Measurements from ENCODE around the gene KRTAP9-4. TPM values are rescaled to one million over a fixed set of nuclear protein-coding genes. Genes with fewer than 3 reads are reported as not detected.

The KRTAP9-4 gene
- total RNA-seq, 4 donors from 2014 or later: not detected

GRCh38 chr17:41278176-41278955, 28.9 kb downstream of the KRTAP9-4 start:
- no peak for TF ChIP-seq POLR2A (IDR thresholded peaks at IDR 0.05)
- no peak for TF ChIP-seq CTCF (IDR thresholded peaks at IDR 0.05)
- intact Hi-C loops (cut with DNase I; ENCODE audit: low total_unique reads): no loop called here
- Histone ChIP-seq H3K36me3 (no peaks in the 10 kb centered on the region), H3K4me3 (no peak overlapping the region), H3K27me3 (no peaks in the 10 kb centered on the region), H3K9me3 (no peaks in the 10 kb centered on the region), H3K27ac (no peak overlapping the region), H3K4me1 (no peaks in the 10 kb centered on the region)
- DNase-seq: no peak

GRCh38 chr17:41284043-41284442, 34.6 kb downstream of the KRTAP9-4 start:
- no peaks in the 10 kb centered on the region for H3K27me3 ChIP-seq
- H3K4me1 ChIP-seq: no peaks in the 10 kb centered on the region
- no peak overlapping the region for H3K27ac ChIP-seq
- no peak for DNase-seq
- no peaks in the 10 kb centered on the region for H3K36me3 ChIP-seq
- no peak for TF ChIP-seq CTCF (IDR thresholded peaks at IDR 0.05)
- no peaks in the 10 kb centered on the region for H3K9me3 ChIP-seq
- no peak overlapping the region for H3K4me3 ChIP-seq
- intact Hi-C loops (cut with DNase I; ENCODE audit: low total_unique reads): no loop called here

GRCh38 chr17:41284546-41284945, 35.1 kb downstream of the KRTAP9-4 start:
- DNase-seq: no peak
- no peaks in the 10 kb centered on the region for H3K36me3 ChIP-seq
- no peak overlapping the region for H3K4me3 ChIP-seq
- no peak overlapping the region for H3K27ac ChIP-seq
- intact Hi-C loops (cut with DNase I; ENCODE audit: low total_unique reads): no loop called here
- no peaks in the 10 kb centered on the region for H3K4me1 ChIP-seq
- no peak for TF ChIP-seq POLR2A (IDR thresholded peaks at IDR 0.05)
- no peak for TF ChIP-seq CTCF (IDR thresholded peaks at IDR 0.05)
- no peaks in the 10 kb centered on the region for H3K27me3 ChIP-seq
- H3K9me3 ChIP-seq: no peaks in the 10 kb centered on the region

- Histone ChIP-seq H3K36me3 (no peaks in the 10 kb centered on the region), H3K4me3 (no peak overlapping the region), H3K9me3 (no peaks in the 10 kb centered on the region), H3K4me1 (no peaks in the 10 kb centered on the region), H3K27me3 (no peaks in the 10 kb centered on the region), H3K27ac (no peak overlapping the region)
- TF ChIP-seq CTCF (IDR thresholded peaks at IDR 0.05) (no peak), POLR2A (IDR thresholded peaks at IDR 0.05) (no peak)
- no peak for DNase-seq
- intact Hi-C loops (cut with DNase I; ENCODE audit: low total_unique reads): no loop called here
These were observed 37.6 kb downstream of the KRTAP9-4 start for GRCh38 chr17:41287050-41287449.

- H3K9me3 ChIP-seq: no peaks in the 10 kb centered on the region
- TF ChIP-seq POLR2A (IDR thresholded peaks at IDR 0.05) (no peak), CTCF (IDR thresholded peaks at IDR 0.05) (no peak)
- H3K36me3 ChIP-seq: no peaks in the 10 kb centered on the region
- no peak for DNase-seq
- H3K27me3 ChIP-seq: no peaks in the 10 kb centered on the region
- intact Hi-C loops (cut with DNase I; ENCODE audit: low total_unique reads): no loop called here
- no peak overlapping the region for H3K27ac ChIP-seq
- H3K4me3 ChIP-seq: no peak overlapping the region
- H3K4me1 ChIP-seq: no peaks in the 10 kb centered on the region
These were observed 44.5 kb downstream of the KRTAP9-4 start for GRCh38 chr17:41294016-41294415.

Measured in uterus (tissue), 4 donors.